IPS-11a (cell line): ENCODE data around the gene SLC6A9.

Experiments
- H3K4me3 ChIP-seq: one replicate; pipeline ENCODE4 v1.5.1; 2013; ENCODE audit warnings: low read depth, low read length, control low read depth

The SLC6A9 gene

DNA sequence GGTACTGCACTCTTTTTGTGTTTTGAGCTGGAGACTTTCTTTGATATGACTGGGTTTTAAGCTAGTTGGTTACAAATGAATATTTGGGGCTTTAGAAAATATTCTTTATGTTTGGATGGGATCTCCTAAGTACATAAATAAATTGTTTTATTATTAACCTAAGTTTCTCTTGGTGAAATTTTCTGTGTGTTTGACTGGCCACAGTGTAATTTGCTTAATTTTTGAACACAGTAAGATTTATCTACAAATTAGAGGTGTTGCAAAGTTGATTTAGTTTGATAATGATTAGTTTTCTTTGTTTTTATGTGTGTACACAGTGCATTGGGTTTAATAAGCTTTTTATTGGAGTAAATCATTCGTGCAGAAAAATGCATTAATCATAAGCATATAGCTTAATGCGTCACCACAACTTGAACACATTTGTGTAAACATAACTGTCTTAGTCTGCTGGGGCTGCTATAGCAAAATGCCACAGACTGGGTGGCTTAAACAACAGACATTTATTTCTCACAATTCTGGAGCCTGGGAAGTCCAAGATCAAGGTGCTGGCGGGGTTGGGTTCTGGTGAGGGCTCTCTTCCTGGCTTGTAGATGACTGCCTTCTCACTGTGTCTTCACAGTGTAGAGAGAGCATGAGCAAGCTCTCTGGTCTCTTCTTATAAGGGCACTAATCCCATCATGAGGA lies 17.4 kb upstream of the SLC6A9 start:
- H3K4me3 ChIP-seq = no peak overlapping the region

DNA sequence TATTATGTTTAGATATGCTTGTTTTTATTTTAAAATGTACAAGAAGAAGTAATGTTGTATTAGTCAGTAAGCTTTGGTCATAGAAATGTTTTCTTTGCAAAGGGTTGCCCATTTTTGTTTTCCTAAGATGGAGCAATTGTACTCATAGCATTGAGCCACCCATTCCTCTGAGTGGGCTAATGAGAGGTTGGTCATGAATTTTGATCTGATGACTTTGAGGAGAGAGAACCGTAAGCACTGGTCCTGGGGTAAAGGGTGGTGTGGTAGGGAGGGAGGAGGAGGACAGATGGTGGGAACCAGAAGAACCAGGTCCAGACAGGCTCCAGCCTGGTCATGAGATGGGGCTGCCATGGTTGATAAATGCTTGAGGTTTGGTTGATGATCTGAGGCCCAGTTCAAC lies 15.9 kb upstream of the SLC6A9 start:
- H3K4me3 ChIP-seq = no peak overlapping the region

DNA sequence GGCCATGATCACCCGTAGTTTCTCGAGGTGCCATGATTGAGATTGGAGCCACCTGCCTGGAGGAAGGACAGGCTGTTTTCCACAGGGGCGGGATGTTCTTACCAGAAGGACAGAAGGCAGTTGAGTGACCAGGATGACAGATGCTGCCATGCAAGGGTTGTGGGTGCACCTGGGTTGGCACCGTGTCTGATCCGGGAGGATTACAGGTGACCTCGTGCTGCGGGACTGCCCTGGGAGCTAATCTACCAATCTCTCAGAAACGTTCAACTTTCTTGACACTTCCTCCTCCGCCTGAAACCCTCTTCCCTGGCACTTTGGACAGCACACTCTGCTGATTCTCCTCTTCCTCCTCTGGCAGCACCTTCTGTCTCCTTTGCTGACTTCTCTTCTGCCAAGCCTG lies 13.8 kb upstream of the SLC6A9 start:
- no peak overlapping the region for H3K4me3 ChIP-seq

DNA sequence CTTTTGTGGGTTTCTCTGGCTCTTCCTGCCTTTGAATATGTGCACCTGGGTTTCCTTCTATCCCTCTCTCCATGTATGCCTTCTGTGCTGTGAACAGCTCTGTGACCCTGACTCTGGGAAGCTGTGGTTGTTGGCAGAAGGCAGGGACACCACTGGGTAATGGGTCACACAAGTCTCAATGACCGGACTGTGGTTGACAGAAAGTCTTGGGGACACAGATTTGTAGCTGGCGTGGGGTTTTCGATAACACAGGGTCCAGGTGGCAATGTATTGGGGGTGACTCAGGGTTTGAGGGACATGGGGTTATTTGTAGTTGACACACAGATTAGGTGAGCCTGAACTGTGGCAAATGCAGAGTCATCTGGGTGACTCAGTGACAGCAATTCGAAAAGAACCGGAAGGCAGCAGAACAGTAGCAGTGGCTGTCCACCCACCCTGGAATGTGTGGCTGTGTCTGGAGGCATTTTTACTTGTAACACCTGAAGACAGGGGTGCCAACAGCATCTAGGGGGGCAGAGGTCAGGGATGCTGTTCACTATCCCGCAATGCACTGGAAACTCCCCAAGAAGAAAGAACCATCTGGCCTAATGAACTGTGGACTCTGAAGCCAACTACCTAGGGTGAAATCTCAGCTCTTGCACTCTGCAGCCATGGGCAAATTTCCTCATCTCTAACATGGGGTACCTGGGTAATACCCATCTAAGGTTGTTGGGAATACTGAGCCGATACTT lies 13.0 kb upstream of the SLC6A9 start:
- no peak overlapping the region for H3K4me3 ChIP-seq

DNA sequence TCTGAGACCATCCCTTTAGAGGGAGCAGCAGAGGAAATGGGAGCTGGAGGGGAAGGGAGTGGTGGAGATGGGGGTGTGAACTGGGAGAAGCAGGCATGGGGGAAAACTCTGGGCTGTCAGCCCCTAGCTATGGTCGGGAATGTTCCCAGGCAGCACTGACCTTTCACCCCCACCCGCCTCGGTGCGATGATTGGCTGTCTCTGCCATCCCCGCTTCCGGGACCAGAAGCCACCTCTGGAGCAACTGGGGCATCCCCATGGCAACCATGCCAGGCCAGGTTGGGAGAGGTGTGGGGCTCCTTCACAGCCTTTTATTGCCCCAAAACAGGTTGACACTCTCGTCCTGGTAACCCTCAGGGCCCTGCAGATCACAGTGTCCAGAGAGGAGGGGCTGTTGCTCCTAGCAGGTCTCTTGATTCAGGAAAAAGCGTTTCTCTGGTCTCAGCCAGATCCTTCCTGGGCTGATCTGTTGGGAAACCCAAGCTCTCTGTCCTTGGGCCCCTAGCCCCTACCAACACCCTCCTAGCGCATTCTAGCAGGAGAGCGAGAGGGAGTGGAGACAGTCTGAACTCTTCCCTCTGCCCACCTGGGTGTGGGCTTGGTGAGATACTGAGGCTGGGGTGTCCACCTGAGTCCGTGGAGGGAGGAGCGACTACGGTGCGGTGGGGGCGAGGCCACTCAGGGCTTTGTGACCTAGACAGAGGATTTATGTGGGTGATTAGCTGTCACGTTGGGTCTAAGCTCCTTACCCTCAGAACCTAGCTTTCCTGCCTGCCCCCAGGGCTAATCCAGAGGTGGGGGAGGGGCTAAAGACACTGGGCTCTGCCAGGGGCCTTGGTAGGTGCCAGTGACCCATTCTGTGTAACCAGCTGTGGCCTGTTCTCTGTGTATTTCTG lies 12.2 kb upstream of the SLC6A9 start:
- H3K4me3 ChIP-seq = no peak overlapping the region

DNA sequence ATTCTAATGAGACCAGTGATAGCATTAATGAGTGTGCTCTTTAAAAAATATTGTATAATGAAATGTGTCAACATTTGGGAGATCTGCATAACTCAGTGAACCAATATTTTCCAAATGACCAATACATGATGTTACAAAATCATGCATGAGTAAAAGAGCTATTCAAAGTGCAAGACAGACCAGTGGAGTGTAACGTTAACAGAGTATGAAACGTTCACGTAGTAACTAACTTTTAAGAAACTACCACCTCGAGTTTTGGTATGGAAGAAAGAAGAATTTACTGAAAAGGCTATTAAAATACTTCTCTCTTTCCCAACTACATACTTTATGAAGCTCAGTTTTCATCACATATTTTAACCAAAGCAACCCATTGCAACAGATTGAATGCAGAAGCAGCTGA lies 9.6 kb upstream of the SLC6A9 start:
- H3K4me3 ChIP-seq = no peak overlapping the region

DNA sequence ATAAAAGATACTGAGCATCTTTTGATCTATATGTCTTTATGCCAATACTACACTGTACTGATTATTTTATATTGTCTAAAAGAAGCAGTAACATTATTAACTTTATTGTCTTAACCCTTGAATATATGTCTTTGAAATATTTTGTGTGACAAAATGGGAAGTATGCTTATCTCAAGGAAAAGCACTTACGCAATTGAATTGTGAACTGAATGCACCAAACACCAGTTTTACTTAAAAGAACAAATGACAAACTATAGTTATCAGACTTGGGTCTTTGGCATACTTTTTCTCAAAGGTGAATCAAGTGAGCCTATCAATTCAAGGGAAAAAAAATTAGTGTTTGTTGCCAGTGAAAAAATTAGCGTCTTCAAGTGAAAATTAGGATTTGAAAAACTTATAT lies 9.2 kb upstream of the SLC6A9 start:
- no peak overlapping the region for H3K4me3 ChIP-seq

DNA sequence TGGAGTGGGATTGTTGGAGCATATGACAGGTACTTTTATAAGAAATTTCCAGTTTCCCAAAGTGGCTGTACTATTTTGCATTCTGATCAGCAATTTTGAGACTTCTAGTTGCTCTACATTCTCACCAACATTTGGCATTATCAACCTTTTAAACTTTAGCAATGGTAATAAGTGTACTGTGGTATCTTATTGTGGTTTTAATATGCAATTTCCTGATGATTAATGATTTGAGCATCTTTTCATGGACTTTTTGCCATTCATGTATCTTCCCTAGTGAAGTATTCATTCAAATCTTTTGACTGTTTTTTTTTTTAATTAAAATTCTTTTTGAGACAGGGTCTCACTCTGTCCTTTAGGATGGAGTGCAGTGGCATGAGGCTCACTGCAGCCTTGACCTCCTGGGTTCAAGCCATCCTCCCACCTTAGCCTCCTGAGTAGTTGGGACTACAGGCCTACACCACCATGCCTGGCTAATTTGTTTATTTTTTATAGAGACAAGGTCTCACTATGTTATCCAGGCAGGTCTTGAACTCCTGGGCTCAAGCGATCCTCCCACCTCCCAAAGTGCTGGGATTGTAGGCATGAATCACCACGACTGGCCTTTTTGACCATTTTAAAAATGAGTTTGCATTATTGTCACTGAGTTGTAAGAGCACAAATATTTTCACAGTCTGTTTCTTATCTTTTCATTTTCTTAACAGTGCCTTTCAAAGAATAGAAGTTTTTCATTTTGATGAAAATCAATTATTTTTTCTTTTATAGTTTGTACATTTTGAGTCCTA lies 7.8 kb upstream of the SLC6A9 start:
- H3K4me3 ChIP-seq = no peak overlapping the region

DNA sequence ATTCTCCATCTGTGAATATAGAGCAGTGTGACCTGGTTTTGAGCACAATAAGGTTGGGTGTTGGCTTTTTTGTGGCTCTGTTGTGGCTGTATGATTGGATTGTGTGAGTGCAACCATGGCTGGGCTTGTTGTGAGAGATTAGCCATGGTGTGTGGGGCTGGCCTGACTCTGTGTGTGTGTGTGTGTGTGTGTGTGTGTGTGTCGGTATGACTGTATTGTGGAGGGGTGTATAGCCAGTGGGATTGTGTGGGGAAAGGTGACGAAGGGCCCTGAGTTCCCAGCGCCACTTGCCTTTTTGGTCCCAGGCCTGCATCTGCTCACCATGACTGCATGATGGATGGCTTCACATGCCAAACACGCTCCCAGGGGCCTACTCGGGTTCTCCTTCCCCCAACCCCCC lies 5.9 kb upstream of the SLC6A9 start:
- no peak overlapping the region for H3K4me3 ChIP-seq

DNA sequence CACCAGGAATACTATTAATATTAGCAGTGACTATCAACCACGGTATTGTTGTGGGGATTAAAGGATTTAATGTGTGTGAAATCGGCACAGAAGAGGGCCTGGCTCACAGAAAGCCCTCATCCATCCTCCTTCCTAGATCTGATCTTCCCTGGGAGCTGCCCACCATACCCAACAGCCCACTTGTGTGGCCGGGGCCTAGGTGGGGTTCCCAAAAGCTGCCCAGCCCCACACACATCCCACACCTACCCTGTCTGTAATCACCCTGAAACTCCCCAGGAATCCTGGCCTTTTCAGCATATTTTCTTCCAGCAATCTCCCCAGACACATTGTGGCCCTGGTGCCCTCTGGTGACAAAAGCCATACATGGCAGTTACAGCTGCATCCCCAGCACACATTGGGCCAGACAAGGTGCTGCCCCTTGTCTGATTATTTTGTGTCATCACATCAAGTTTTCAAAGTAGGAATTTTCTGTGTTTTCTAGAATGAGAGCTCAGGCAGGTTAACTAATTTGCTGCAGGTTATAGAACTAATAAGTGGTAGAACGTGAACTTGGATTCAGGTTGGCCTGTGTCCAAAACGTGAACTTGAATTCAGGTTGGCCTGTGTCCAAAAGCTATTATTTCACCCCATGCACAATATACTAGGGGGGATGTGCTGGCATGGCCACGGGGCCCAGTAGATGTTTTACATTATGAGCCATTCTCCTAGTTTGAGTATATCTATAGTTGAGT lies 5.3 kb upstream of the SLC6A9 start:
- H3K4me3 ChIP-seq = no peak overlapping the region

DNA sequence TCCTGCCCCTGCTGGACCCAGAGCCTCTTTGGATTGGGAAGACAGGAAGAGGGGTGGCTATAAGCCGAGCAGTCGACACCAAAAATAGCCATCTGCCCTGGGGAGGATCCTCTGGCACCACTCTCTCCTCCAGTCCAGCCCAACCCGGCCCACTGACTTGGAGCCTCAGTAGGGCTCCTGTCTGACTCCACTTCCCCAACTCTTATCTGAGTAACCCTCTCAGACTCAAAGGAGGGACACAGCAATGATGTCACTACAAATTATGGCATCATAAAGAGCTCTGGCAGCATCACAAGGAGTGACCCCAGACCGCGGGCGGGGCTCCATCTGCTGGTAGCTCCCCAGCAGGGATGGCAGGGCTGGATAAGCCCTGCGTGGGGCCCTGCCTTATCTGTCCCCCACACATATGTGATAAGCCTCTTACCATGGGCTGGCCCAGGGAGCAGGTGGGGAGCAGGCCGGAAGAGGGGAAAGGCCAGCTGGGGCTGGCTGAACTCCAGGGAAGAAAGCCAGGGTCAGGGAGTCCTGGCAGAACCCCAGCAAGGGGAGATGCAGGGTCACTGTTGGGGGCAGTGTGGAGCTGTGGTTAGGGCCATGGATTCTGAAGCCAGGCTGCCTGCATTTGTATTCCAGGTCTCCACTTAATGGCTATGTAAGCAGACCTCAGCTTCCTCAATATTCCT lies 4.6 kb upstream of the SLC6A9 start:
- no peak overlapping the region for H3K4me3 ChIP-seq

DNA sequence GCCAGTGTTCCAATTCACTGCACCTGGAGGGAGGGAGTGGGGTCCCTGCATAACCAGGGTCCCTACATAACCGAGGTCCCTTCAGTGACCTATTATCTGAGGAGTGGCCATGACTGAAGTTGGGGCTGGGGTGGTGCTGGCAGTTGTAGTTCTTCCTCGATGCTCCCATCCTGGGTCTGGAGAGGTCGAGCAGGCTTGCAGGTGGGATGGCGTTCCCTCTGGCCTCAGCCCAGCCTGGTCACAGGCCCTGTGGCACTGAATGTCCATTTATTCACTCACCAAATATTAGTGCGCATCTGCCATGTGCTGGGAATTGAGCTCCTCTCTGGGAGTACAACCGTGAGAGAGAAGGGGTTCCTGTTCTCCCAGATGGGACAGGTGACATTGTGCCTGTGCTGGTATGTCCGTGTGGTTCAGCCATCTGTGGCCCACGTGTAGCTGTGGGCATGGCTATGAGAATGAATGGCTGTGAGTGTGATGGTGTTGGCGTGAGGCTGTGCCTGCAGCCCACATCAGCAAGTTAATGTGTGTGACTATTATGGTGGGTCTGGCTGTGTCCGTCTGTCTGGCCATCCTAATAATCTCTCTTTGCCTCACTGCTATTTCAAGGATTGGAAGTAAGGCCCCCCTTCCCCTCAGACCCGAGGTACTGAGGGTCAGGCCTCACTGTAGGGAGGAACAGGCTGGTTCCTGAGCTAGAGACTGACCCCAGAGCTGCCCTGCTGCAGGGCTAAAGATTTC lies 3.9 kb upstream of the SLC6A9 start:
- H3K4me3 ChIP-seq = no peak overlapping the region

DNA sequence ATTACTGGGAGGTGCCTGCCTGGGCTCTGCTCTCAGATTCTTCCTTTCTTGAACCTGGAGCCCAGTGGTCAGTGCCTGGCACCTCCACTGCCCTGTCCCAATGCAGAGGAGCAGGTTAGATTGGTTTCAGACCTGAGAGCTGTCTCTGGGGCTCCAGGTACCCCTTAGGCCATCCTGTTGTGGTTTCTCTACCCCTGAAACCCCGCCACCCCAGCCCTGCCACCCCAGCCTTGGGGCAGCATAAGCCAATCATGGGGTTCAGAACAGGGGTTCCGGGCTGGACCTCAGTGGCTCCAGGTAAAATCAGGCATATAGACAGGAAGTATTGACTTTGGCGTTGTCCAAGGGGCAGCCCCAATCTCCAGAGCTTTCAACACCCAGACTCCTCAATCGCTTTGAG lies 3.2 kb upstream of the SLC6A9 start:
- H3K4me3 ChIP-seq = no peak overlapping the region

DNA sequence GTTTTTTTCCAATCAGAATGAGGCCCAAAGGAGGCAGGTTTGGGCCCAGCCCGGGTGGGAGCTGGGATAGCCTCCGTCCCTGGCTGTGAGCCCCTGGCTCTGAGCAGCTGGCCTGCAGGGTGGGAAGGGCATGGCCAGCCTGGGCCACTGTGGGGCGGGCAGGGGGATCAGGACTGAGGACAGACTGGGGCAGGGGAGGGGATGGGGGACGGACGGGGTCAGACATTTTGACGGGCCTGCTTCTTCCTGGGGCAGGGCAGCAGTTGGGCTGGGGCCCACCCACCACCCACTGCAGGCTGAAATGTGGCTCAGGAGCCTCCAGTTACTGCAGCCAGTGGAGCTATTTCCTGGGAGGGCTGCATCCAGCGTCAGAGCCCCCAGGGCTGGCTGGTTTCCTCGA lies 2.5 kb upstream of the SLC6A9 start:
- H3K4me3 ChIP-seq = no peak overlapping the region

DNA sequence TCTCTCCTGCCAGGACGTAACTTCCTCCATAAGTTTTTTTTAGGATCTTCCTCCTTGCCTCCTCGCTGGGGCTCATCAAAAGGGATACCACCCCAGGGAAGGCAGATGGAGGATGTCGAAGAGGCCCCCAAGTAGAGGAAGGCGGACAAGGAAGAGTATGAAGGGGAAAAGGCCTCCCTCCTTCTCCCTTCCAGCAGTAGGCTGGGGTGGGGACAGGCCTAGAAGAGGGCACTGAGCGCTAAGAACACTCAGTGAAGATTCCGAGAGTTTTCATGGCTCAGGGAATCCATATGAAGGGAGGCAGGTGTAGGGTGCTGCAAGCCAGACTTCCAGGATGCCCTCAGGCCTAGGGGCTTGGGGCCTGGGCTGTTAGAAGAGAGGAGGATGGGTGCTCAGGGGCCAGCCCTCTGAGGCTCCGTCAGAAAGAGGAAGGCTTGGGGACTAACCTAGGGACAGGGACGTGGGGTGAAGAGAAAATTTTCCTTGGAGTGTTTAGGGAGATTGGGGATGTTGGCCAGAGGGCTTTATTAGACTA lies 1.8 kb upstream of the SLC6A9 start:
- no peak overlapping the region for H3K4me3 ChIP-seq

DNA sequence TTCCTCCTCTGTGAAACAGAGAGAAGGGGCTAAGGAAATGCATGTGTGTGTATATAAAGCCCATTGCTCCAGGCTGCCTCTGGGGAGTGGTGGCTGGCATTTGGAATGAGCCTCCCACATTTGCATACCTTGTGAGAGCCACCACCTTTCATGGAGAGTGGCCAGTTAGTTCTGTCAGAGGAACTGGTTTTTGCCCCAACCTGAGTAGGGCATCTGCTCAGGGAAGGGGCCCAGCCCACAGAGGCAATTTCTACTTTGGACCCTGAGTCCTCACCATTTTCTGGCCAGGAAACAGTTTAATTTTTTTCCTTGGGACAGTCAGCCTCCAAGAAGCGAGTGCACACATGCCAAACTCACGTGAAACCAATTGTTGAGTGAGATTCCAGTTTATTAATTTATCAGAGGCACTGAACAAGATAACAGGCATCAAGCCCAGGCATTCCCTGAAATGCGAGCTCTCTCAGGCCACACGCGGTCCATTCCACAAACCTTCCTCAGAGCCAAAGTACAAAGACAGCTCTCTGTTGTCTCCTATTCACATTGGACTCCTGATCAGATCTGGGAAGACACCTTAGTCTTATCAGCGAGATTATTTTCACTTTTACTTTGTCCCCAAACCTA lies 1.0 kb upstream of the SLC6A9 start:
- H3K4me3 ChIP-seq = peak overlapping the region; percentile 88

DNA sequence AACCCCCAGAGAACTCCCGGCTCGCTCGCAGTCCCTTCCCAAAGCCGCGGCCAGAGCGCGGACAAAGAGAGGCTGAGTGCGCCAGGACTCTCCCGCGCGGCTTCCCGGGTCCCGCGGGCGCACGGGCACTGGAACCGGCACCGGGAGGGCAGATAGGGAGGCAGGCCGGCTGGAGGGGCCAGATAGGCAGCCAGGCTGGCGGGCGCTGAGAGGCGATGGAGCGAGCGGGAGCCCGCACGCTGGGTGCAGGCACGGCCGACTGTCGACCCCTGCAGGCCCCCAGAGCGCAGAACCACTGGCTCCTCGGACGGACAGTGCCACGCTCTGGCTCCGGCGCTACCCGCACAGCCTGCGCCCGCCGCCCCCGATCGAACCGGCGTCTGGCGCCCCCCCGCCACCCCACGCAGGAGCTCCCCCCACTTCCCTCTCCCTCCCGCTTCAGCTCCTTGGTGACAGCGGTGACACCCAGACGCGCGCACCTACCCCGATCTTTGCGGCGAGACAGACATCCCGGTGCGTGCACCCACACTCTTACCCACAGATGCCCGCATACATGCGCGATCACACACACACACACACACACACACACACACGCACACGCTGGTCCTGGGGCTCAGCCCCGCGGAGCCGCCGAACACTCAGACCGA lies 534 bp downstream of the SLC6A9 start:
- H3K4me3 ChIP-seq = peak overlapping the region; percentile 88
